Prostate gland (tissue), 2 donors: Measurements from ENCODE around the gene NPLOC4. TPM values are rescaled to one million over a fixed set of nuclear protein-coding genes. Genes with fewer than 3 reads are reported as not detected.

ENCODE experiments used
- DNase-seq: peaks from one replicate; pipeline ENCODE4 v3.0.0-alpha.2; 2019; ENCODE audit warnings: low spot score
- H3K27ac ChIP-seq, 2 donors: fragments of 200-600 bp; sonication (generic); 2 replicates each; pipeline ENCODE4 v1.5.1; 2017 to 2019
- H3K27me3 ChIP-seq: fragments of 200-600 bp; sonication (generic); replicated peaks from 2 replicates; pipeline ENCODE4 v1.5.1; 2019; ENCODE audit not compliant: insufficient read depth
- H3K36me3 ChIP-seq, 2 donors: fragments of 200-600 bp; sonication (generic); 1 replicate in 1 of 2; 2 replicates in 1 of 2; pipeline versions ENCODE4 v1.5.1 to v1.8.1; 2017 to 2019
- H3K4me1 ChIP-seq: fragments of 200-600 bp; sonication (generic); replicated peaks from 2 replicates; pipeline ENCODE4 v1.5.1; 2019
- H3K4me3 ChIP-seq, 2 donors: fragments of 200-600 bp; sonication (generic); 2 replicates each; pipeline ENCODE4 v1.5.1; 2017 to 2019
- H3K9me3 ChIP-seq: fragments of 200-600 bp; sonication (generic); 2 replicates; pipeline ENCODE4 v1.5.1; 2017
- CTCF ChIP-seq, 4 experiments: fragments of 200-600 bp in 2 of 4; fragments of 450-650 bp in 2 of 4; sonication (generic) in 2 of 4; IDR thresholded peaks; 1 replicate in 3 of 4; 2 replicates in 1 of 4; pipeline ENCODE4 v1.5.1; 2016 to 2019; ENCODE audit warnings: antibody characterized with exemption in 4 of 4, mild to moderate bottlenecking in 2 of 4, moderate library complexity in 2 of 4
- POLR2A ChIP-seq: fragments of 450-650 bp; IDR thresholded peaks from one replicate; pipeline ENCODE4 v1.6.1; 2016; ENCODE audit warnings: antibody characterized with exemption, mild to moderate bottlenecking
- POLR2AphosphoS5 ChIP-seq: sonication (generic); formaldehyde crosslinking; IDR thresholded peaks from one replicate; pipeline ENCODE4 v1.6.1; 2017; ENCODE audit warnings: antibody characterized with exemption
- WGBS: methylation state at CpG from one replicate; pipeline ENCODE4 v1.1.5; 2018; 5-methylcytosine and 5-hydroxymethylcytosine counted together
- intact Hi-C: fragments of 100-400 bp; cut with DNase I; formaldehyde crosslinking; loops from one replicate; pipeline ENCODE4 v1.14.2; 2022
- total RNA-seq, 2 donors: library from RNA; depleted of rRNA; stranded (reverse); fragments of >200 nt; gene quantifications; one replicate each; pipeline ENCODE4 v1.1.0, GENCODE V29; 2016

Gene NPLOC4
- total RNA-seq, 2 donors from 2014 or later: 40.1 to 84.8 TPM

- Histone ChIP-seq H3K27me3 (no peaks in the 10 kb centered on the region), H3K4me3 (no peak overlapping the region), H3K36me3 (peaks cover 3 to 13% of the 10 kb centered on the region in 2 donors), H3K4me1 (peaks cover 17% of the 10 kb centered on the region), H3K27ac (no peak overlapping the region), H3K9me3 (no peaks in the 10 kb centered on the region)
- no peak for DNase-seq
- 66% methylated on average over 17 of the region's 17 CpGs for WGBS
- TF ChIP-seq POLR2A (no peak), POLR2AphosphoS5 (peak; percentile 38)
- intact Hi-C loops: no loop called here
Observed at GRCh38 chr17:81573794-81574642, 62.9 kb downstream of the NPLOC4 start.

- no peak for TF ChIP-seq CTCF (IDR thresholded peaks at IDR 0.05)
- no peak for TF ChIP-seq POLR2A
- TF ChIP-seq POLR2AphosphoS5: no peak
- intact Hi-C loops: no loop called here
- no peak overlapping the region for H3K4me3 ChIP-seq
- no peak overlapping the region for H3K27ac ChIP-seq
- no peak for DNase-seq
- H3K9me3 ChIP-seq: no peaks in the 10 kb centered on the region
- H3K36me3 ChIP-seq: peaks cover 3 to 13% of the 10 kb centered on the region in 2 donors
- 79% methylated on average over 12 of the region's 12 CpGs for WGBS
- H3K4me1 ChIP-seq: peaks cover 22% of the 10 kb centered on the region
- no peaks in the 10 kb centered on the region for H3K27me3 ChIP-seq
Observed at GRCh38 chr17:81572563-81573168, 64.2 kb downstream of the NPLOC4 start.

- WGBS: 77% methylated on average over 11 of the region's 11 CpGs
- peaks cover 23% of the 10 kb centered on the region for H3K4me1 ChIP-seq
- H3K27ac ChIP-seq: no peak overlapping the region
- intact Hi-C loops: no loop called here
- DNase-seq: no peak
- TF ChIP-seq POLR2AphosphoS5 (no peak), CTCF (IDR thresholded peaks at IDR 0.05) (no peak), POLR2A (no peak)
- no peaks in the 10 kb centered on the region for H3K27me3 ChIP-seq
- no peak overlapping the region for H3K4me3 ChIP-seq
- H3K9me3 ChIP-seq: no peaks in the 10 kb centered on the region
- H3K36me3 ChIP-seq: peaks cover 3 to 13% of the 10 kb centered on the region in 2 donors
Observed at GRCh38 chr17:81570964-81571363, 65.9 kb downstream of the NPLOC4 start.

- TF ChIP-seq CTCF (IDR thresholded peaks at IDR 0.05): no peak
- TF ChIP-seq POLR2A: no peak
- TF ChIP-seq POLR2AphosphoS5: no peak
- 97% methylated on average over 13 of the region's 18 CpGs for WGBS
- H3K27me3 ChIP-seq: no peaks in the 10 kb centered on the region
- peaks cover 3 to 13% of the 10 kb centered on the region in 2 donors for H3K36me3 ChIP-seq
- no peak overlapping the region for H3K4me3 ChIP-seq
- H3K4me1 ChIP-seq: peaks cover 27% of the 10 kb centered on the region
- H3K27ac ChIP-seq: no peak overlapping the region
- no peak for DNase-seq
- intact Hi-C loops: loop anchor here (5.0 kb wide), 1 partner anchor 53 kb away; no protein-coding TSS in a partner anchor
- no peaks in the 10 kb centered on the region for H3K9me3 ChIP-seq
Observed at GRCh38 chr17:81569986-81570514, 66.9 kb downstream of the NPLOC4 start.

- H3K36me3 ChIP-seq: peaks cover 3 to 13% of the 10 kb centered on the region in 2 donors
- TF ChIP-seq POLR2A (no peak), POLR2AphosphoS5 (no peak), CTCF (IDR thresholded peaks at IDR 0.05) (no peak)
- no peak overlapping the region for H3K4me3 ChIP-seq
- H3K27ac ChIP-seq: peak overlapping the region; percentile 13 to 66
- intact Hi-C loops: loop anchor here (5.0 kb wide), 1 partner anchor 51 kb away; no protein-coding TSS in a partner anchor
- H3K4me1 ChIP-seq: peaks cover 20% of the 10 kb centered on the region
- H3K9me3 ChIP-seq: no peaks in the 10 kb centered on the region
- WGBS: 80% methylated on average over 10 of the region's 10 CpGs
- DNase-seq: no peak
- no peaks in the 10 kb centered on the region for H3K27me3 ChIP-seq
Observed at GRCh38 chr17:81568416-81568815, 68.5 kb downstream of the NPLOC4 start.
